HG03108 (cell line): ENCODE results near the gene SCYGR3.

Source experiments
- ATAC-seq: cut with Tn5 transposase; IDR thresholded peaks from one replicate; pipeline ENCODE4 v1.9.1; 2021; ENCODE audit warnings: moderate library complexity; ENCODE audit not compliant: unreplicated experiment

SCYGR3 gene

GRCh38 chr2:227565080-227565479, 49.6 kb downstream of the SCYGR3 start:
- no peak for ATAC-seq
